HL-60 (cell line): Measurements from ENCODE around the gene UTF1.

Experiments used
- POLR2AphosphoS5 ChIP-seq: IDR thresholded peaks from 2 replicates; pipeline ENCODE4 v1.6.1; 2012; ENCODE audit warnings: low read depth
- SPI1 ChIP-seq: IDR thresholded peaks from 2 replicates; pipeline ENCODE4 v1.6.1; 2012; ENCODE audit warnings: low read depth, mild to moderate bottlenecking, borderline replicate concordance
- TF ChIP-seq, protein P1 (sequence below): IDR thresholded peaks from one replicate; pipeline ENCODE4 v1.5.1; 2011; ENCODE audit warnings: low read length, control low read depth, inconsistent platforms; ENCODE audit not compliant: insufficient read depth
- TF ChIP-seq, protein P2 (sequence below): IDR thresholded peaks from 2 replicates; pipeline ENCODE4 v1.6.1; 2012; ENCODE audit warnings: low read depth; ENCODE audit not compliant: insufficient replicate concordance

DNA sequence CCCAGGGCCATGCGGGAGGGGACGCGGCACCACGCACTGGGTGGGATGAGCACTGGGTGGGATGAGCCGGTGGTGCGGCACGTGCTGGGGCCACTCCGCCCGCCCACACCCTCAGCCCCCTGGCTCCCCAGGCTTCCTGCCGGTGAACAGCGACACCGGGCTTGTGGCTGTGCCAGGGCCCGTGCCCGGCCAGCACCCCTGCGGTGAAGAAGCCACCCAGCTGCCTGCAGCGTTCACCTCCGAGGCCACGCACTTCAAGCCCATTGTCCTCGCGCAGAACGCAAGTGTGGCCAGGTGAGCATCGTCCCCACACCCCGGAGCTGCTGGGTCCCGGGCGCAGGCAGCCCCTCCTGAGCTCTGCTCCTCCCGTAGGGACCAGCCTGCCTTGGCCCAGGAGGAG, 31.8 kb upstream of the UTF1 start:
- TF ChIP-seq, protein P1, sequence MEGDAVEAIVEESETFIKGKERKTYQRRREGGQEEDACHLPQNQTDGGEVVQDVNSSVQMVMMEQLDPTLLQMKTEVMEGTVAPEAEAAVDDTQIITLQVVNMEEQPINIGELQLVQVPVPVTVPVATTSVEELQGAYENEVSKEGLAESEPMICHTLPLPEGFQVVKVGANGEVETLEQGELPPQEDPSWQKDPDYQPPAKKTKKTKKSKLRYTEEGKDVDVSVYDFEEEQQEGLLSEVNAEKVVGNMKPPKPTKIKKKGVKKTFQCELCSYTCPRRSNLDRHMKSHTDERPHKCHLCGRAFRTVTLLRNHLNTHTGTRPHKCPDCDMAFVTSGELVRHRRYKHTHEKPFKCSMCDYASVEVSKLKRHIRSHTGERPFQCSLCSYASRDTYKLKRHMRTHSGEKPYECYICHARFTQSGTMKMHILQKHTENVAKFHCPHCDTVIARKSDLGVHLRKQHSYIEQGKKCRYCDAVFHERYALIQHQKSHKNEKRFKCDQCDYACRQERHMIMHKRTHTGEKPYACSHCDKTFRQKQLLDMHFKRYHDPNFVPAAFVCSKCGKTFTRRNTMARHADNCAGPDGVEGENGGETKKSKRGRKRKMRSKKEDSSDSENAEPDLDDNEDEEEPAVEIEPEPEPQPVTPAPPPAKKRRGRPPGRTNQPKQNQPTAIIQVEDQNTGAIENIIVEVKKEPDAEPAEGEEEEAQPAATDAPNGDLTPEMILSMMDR: no peak
- no peak for TF ChIP-seq POLR2AphosphoS5
- TF ChIP-seq SPI1: no peak
- TF ChIP-seq, protein P2, sequence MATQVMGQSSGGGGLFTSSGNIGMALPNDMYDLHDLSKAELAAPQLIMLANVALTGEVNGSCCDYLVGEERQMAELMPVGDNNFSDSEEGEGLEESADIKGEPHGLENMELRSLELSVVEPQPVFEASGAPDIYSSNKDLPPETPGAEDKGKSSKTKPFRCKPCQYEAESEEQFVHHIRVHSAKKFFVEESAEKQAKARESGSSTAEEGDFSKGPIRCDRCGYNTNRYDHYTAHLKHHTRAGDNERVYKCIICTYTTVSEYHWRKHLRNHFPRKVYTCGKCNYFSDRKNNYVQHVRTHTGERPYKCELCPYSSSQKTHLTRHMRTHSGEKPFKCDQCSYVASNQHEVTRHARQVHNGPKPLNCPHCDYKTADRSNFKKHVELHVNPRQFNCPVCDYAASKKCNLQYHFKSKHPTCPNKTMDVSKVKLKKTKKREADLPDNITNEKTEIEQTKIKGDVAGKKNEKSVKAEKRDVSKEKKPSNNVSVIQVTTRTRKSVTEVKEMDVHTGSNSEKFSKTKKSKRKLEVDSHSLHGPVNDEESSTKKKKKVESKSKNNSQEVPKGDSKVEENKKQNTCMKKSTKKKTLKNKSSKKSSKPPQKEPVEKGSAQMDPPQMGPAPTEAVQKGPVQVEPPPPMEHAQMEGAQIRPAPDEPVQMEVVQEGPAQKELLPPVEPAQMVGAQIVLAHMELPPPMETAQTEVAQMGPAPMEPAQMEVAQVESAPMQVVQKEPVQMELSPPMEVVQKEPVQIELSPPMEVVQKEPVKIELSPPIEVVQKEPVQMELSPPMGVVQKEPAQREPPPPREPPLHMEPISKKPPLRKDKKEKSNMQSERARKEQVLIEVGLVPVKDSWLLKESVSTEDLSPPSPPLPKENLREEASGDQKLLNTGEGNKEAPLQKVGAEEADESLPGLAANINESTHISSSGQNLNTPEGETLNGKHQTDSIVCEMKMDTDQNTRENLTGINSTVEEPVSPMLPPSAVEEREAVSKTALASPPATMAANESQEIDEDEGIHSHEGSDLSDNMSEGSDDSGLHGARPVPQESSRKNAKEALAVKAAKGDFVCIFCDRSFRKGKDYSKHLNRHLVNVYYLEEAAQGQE: no peak
